SU-DHL-6 (cell line): Measurements from ENCODE around the gene RBMS1.

Source experiments
- H2AFZ ChIP-seq: fragments of 200-600 bp; sonication (generic); 2 replicates; pipeline ENCODE4 v1.6.1; 2014; ENCODE audit warnings: low read depth, mild to moderate bottlenecking, moderate library complexity, mixed read lengths, antibody characterized with exemption, low read length; ENCODE audit not compliant: severe bottlenecking
- H3F3A ChIP-seq: fragments of 200-600 bp; shearing (Covaris generic); 2 replicates; pipeline ENCODE4 v1.6.0; 2016; ENCODE audit warnings: antibody characterized with exemption, mild to moderate bottlenecking; ENCODE audit not compliant: insufficient read depth
- H3K27ac ChIP-seq: fragments of 200-600 bp; sonication (generic); 2 replicates; pipeline ENCODE4 v1.5.1; 2016; ENCODE audit warnings: low read depth, mild to moderate bottlenecking, low read length, moderate library complexity, mixed read lengths
- H3K27me3 ChIP-seq: fragments of 200-600 bp; sonication (generic), shearing (Covaris generic); 2 replicates; pipeline ENCODE4 v1.6.0; 2014; ENCODE audit warnings: mild to moderate bottlenecking, low read length
- H3K36me3 ChIP-seq: fragments of 200-600 bp; sonication (generic); 2 replicates; pipeline ENCODE4 v1.6.1; 2014; ENCODE audit warnings: mild to moderate bottlenecking, low read length, mixed read lengths
- H3K4me2 ChIP-seq: fragments of 300-600, 200-600 bp; shearing (Covaris generic), sonication (generic); 2 replicates; pipeline ENCODE4 v1.6.0; 2014; ENCODE audit warnings: low read length, low read depth, mild to moderate bottlenecking; ENCODE audit not compliant: poor library complexity, severe bottlenecking
- H3K4me3 ChIP-seq: fragments of 200-600 bp; sonication (generic); 2 replicates; pipeline ENCODE4 v1.5.1; 2014; ENCODE audit warnings: antibody characterized with exemption, low read length, mild to moderate bottlenecking, mixed read lengths; ENCODE audit not compliant: insufficient read depth, poor library complexity, severe bottlenecking
- H3K79me2 ChIP-seq: fragments of 200-600 bp; sonication (generic); 2 replicates; pipeline ENCODE4 v1.6.1; 2014; ENCODE audit warnings: mild to moderate bottlenecking, low read length, moderate library complexity; ENCODE audit not compliant: insufficient read depth
- H3K9ac ChIP-seq: fragments of 200-600 bp; sonication (generic); 2 replicates; pipeline ENCODE4 v1.7.0; 2014; ENCODE audit warnings: mild to moderate bottlenecking, low read length
- H3K9me2 ChIP-seq: fragments of 200-600 bp; sonication (generic); replicated peaks from 2 replicates; pipeline ENCODE4 v1.6.1; 2014; ENCODE audit warnings: low read length; ENCODE audit not compliant: insufficient read depth
- H3K9me3 ChIP-seq: fragments of 200-600 bp; sonication (generic); 2 replicates; pipeline ENCODE4 v1.6.1; 2014; ENCODE audit warnings: low read length, mixed read lengths; ENCODE audit not compliant: insufficient read depth
- H4K20me1 ChIP-seq: fragments of 200-600 bp; sonication (generic); 2 replicates; pipeline ENCODE4 v1.6.1; 2014; ENCODE audit warnings: low read depth, mild to moderate bottlenecking, antibody characterized with exemption, low read length, moderate library complexity, mixed read lengths
- CTCF ChIP-seq: fragments of 200-600 bp; sonication (generic); IDR thresholded peaks from one replicate; pipeline ENCODE4 v1.5.1; 2017; ENCODE audit warnings: antibody characterized with exemption, mild to moderate bottlenecking, low read length, moderate library complexity; ENCODE audit not compliant: insufficient read depth, poor library complexity, severe bottlenecking
- EZH2phosphoT487 ChIP-seq: fragments of 200-600 bp; sonication (generic), shearing (Covaris generic); conservative IDR thresholded peaks from 2 replicates; pipeline ENCODE4 v1.6.1; 2018; ENCODE audit warnings: mild to moderate bottlenecking, antibody characterized with exemption, low read length, moderate library complexity, mixed read lengths

RBMS1 gene

DNA sequence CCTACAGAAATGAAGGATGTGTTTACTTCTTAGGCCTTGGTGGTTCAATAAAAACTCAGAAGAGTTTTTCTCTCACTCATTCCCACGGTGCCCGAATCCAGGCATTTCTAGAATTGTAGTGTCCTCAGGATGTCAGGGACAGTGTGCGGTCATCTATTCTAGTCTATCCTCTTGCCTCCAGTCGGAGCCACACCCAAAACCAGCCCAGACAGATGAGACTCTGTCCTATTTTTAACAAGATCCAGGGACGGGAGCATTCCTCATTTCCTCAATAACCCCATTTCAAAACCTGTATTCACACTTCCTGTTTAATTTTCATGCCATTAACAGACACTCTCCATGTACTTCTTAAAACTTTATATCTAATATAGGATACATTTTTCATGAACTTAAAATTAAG is 11.6 kb upstream of the RBMS1 start:
- H3K4me2 ChIP-seq = no peak overlapping the region
- no peaks in the 10 kb centered on the region for H4K20me1 ChIP-seq
- H3K36me3 ChIP-seq = no peaks in the 10 kb centered on the region
- no peak overlapping the region for H3K27ac ChIP-seq
- TF ChIP-seq EZH2phosphoT487 = no peak
- no peak for TF ChIP-seq CTCF
- no peak overlapping the region for H3K9ac ChIP-seq
- H3K9me2 ChIP-seq = no peaks in the 10 kb centered on the region
- no peaks in the 10 kb centered on the region for H3K27me3 ChIP-seq
- H2AFZ ChIP-seq = no peak overlapping the region
- H3K4me3 ChIP-seq = no peak overlapping the region
- no peaks in the 10 kb centered on the region for H3K79me2 ChIP-seq
- H3K9me3 ChIP-seq = no peaks in the 10 kb centered on the region
- no peaks in the 10 kb centered on the region for H3F3A ChIP-seq

DNA sequence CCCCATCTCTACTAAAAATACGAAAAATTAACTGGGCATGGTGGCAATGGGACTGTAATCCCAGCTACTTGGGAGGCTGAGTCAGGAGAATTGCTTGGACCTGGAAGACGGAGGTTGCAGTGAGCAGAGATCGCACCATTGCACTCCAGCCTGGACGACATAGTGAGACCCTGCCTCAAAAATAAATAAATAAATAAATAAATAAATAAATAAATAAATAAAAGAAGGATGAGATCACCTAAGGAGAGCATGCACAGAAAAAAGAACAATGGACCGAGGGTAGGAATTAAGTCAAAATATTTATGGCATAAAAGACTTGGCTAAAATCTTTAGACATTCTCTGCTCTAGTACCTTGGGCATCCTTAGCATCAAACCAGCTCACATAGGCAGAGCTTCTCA is 8.9 kb upstream of the RBMS1 start:
- H2AFZ ChIP-seq = no peak overlapping the region
- no peak overlapping the region for H3K4me3 ChIP-seq
- H4K20me1 ChIP-seq = no peaks in the 10 kb centered on the region
- no peaks in the 10 kb centered on the region for H3K36me3 ChIP-seq
- TF ChIP-seq EZH2phosphoT487 (no peak), CTCF (no peak)
- no peaks in the 10 kb centered on the region for H3K27me3 ChIP-seq
- no peak overlapping the region for H3K27ac ChIP-seq
- no peak overlapping the region for H3K9ac ChIP-seq
- no peak overlapping the region for H3K4me2 ChIP-seq
- no peaks in the 10 kb centered on the region for H3K9me3 ChIP-seq
- H3K79me2 ChIP-seq = no peaks in the 10 kb centered on the region
- H3K9me2 ChIP-seq = no peaks in the 10 kb centered on the region
- no peaks in the 10 kb centered on the region for H3F3A ChIP-seq

GRCh38 chr2:160501370-160501769 is 7.8 kb upstream of the RBMS1 start:
- no peaks in the 10 kb centered on the region for H3K9me3 ChIP-seq
- no peaks in the 10 kb centered on the region for H3K9me2 ChIP-seq
- H3F3A ChIP-seq = no peaks in the 10 kb centered on the region
- H3K9ac ChIP-seq = no peak overlapping the region
- H3K36me3 ChIP-seq = no peaks in the 10 kb centered on the region
- no peaks in the 10 kb centered on the region for H4K20me1 ChIP-seq
- no peak overlapping the region for H3K4me2 ChIP-seq
- TF ChIP-seq EZH2phosphoT487 = no peak
- no peak for TF ChIP-seq CTCF
- H3K27me3 ChIP-seq = no peaks in the 10 kb centered on the region
- H2AFZ ChIP-seq = no peak overlapping the region
- H3K79me2 ChIP-seq = no peaks in the 10 kb centered on the region
- H3K4me3 ChIP-seq = no peak overlapping the region
- no peak overlapping the region for H3K27ac ChIP-seq

GRCh38 chr2:160499865-160500264 is 6.3 kb upstream of the RBMS1 start:
- H3K36me3 ChIP-seq = no peaks in the 10 kb centered on the region
- no peaks in the 10 kb centered on the region for H4K20me1 ChIP-seq
- H3K27ac ChIP-seq = no peak overlapping the region
- no peak overlapping the region for H3K4me2 ChIP-seq
- H2AFZ ChIP-seq = no peak overlapping the region
- no peaks in the 10 kb centered on the region for H3K9me3 ChIP-seq
- TF ChIP-seq CTCF (no peak), EZH2phosphoT487 (no peak)
- H3F3A ChIP-seq = no peaks in the 10 kb centered on the region
- no peak overlapping the region for H3K4me3 ChIP-seq
- no peaks in the 10 kb centered on the region for H3K79me2 ChIP-seq
- no peaks in the 10 kb centered on the region for H3K27me3 ChIP-seq
- H3K9me2 ChIP-seq = no peaks in the 10 kb centered on the region
- H3K9ac ChIP-seq = no peak overlapping the region
